SK-N-SH (cell line): ENCODE measurements around the gene KIF1C. TPM values are rescaled to one million over a fixed set of nuclear protein-coding genes. Genes with fewer than 3 reads are reported as not detected.
A peak's percentile ranks its signal among the peaks of the same experiment; 100 is the strongest.

Source experiments
- CTCF ChIA-PET: fragments of 300-600, 350-600 bp; formaldehyde crosslinking; extraction: SDS; loops from one replicate; lab custom pipeline; 2021; lab: Yijun Ruan, JAX
- POLR2A ChIA-PET: fragments of 350-600 bp; sonication (Branson Sonifier 250); formaldehyde crosslinking; extraction: SDS; loops from one replicate; lab custom pipeline; 2020; ENCODE audit warnings: antibody characterized with exemption, inconsistent platforms; lab: Yijun Ruan, JAX
- DNase-seq: peaks from one replicate; pipeline ENCODE4 v3.0.0; 2012
- H2AFZ ChIP-seq: fragments of 200-600 bp; sonication (generic); 2 replicates; pipeline ENCODE4 v1.8.1; 2016; ENCODE audit warnings: antibody characterized with exemption, mild to moderate bottlenecking, low read depth
- H3F3A ChIP-seq: fragments of 200-600 bp; sonication (generic); replicated peaks from 2 replicates; pipeline ENCODE3; 2016; ENCODE audit warnings: antibody characterized with exemption, mild to moderate bottlenecking; ENCODE audit not compliant: insufficient read depth
- H3K27ac ChIP-seq, 2 experiments: fragments of 200-500 bp in 1 of 2; fragments of 200-600 bp in 1 of 2; sonication (Bioruptor generic) in 1 of 2; sonication (generic), shearing (Covaris generic) in 1 of 2; 2 replicates each; pipeline versions ENCODE4 v1.5.1 to v1.6.1; 2014 to 2016; ENCODE audit warnings: low read depth in 2 of 2, inconsistent platforms in 1 of 2, low read length in 1 of 2, mild to moderate bottlenecking in 1 of 2, mixed read lengths in 1 of 2
- H3K27me3 ChIP-seq: fragments of 200-600 bp; sonication (generic), shearing (Covaris generic); 2 replicates; pipeline ENCODE4 v1.6.1; 2016; ENCODE audit warnings: mixed run types; ENCODE audit not compliant: insufficient read depth
- H3K36me3 ChIP-seq, 2 experiments: fragments of 200-500 bp in 1 of 2; fragments of 200-600 bp in 1 of 2; sonication (Bioruptor generic) in 1 of 2; sonication (generic) in 1 of 2; replicated peaks in 1 of 2; 2 replicates each; pipeline versions ENCODE3 to v1.5.1; 2014 to 2016; ENCODE audit warnings: low read length in 1 of 2, mild to moderate bottlenecking in 1 of 2; ENCODE audit not compliant: insufficient read depth in 2 of 2, control insufficient read depth in 1 of 2
- H3K4me1 ChIP-seq, 2 experiments: fragments of 200-500 bp in 1 of 2; fragments of 200-600 bp in 1 of 2; sonication (Bioruptor generic) in 1 of 2; sonication (generic), shearing (Covaris generic) in 1 of 2; 2 replicates each; pipeline versions ENCODE4 v1.5.1 to v1.6.1; 2014 to 2016; ENCODE audit warnings: low read depth in 1 of 2, low read length in 1 of 2, mixed run types in 1 of 2; ENCODE audit not compliant: insufficient read depth in 2 of 2, control insufficient read depth in 1 of 2
- H3K4me2 ChIP-seq: fragments of 200-600 bp; sonication (generic), shearing (Covaris generic); 2 replicates; pipeline ENCODE4 v1.6.1; 2017; ENCODE audit warnings: mixed run types
- H3K4me3 ChIP-seq, 2 experiments: fragments of 200-500 bp in 1 of 2; fragments of 200-600 bp in 1 of 2; sonication (Bioruptor generic) in 1 of 2; sonication (generic), shearing (Covaris generic) in 1 of 2; 2 replicates each; pipeline versions ENCODE4 v1.5.1 to v1.8.1; 2014 to 2016; ENCODE audit warnings: low read depth in 2 of 2, inconsistent platforms in 1 of 2, low read length in 1 of 2, mild to moderate bottlenecking in 1 of 2, mixed read lengths in 1 of 2, moderate library complexity in 1 of 2
- H3K79me2 ChIP-seq: fragments of 200-600 bp; sonication (generic); 2 replicates; pipeline ENCODE4 v1.8.1; 2017; ENCODE audit warnings: mild to moderate bottlenecking; ENCODE audit not compliant: insufficient read depth
- H3K9ac ChIP-seq: fragments of 200-600 bp; sonication (generic); 2 replicates; pipeline ENCODE4 v1.6.1; 2017; ENCODE audit warnings: mixed run types
- H3K9me2 ChIP-seq: fragments of 200-600 bp; sonication (generic); 2 replicates; pipeline ENCODE4 v1.6.1; 2017; ENCODE audit warnings: mixed run types
- H3K9me3 ChIP-seq: fragments of 200-600 bp; sonication (generic); 2 replicates; pipeline ENCODE4 v1.6.1; 2017; ENCODE audit warnings: mixed run types, mild to moderate bottlenecking, moderate library complexity
- H4K20me1 ChIP-seq: fragments of 200-600 bp; sonication (generic); 2 replicates; pipeline ENCODE4 v1.6.1; 2017; ENCODE audit warnings: mild to moderate bottlenecking, mixed run types; ENCODE audit not compliant: insufficient read depth
- EP300 ChIP-seq, 2 experiments: IDR thresholded peaks; 2 replicates each; pipeline versions ENCODE4 v1.4.0 to v1.6.1; 2012; ENCODE audit warnings: borderline replicate concordance in 1 of 2, low read depth in 1 of 2, low read length in 1 of 2
- FOSL2 ChIP-seq: IDR thresholded peaks from 2 replicates; pipeline ENCODE4 v1.4.0; 2012; ENCODE audit warnings: low read depth, mild to moderate bottlenecking, moderate library complexity, borderline replicate concordance
- FOXJ3 ChIP-seq: sonication (generic); formaldehyde crosslinking; IDR thresholded peaks from 2 replicates; pipeline ENCODE4 v1.5.1; 2020; ENCODE audit warnings: mild to moderate bottlenecking, missing genetic modification reagents
- MXI1 ChIP-seq: IDR thresholded peaks from 2 replicates; pipeline ENCODE4 v1.6.1; 2012; ENCODE audit warnings: mild to moderate bottlenecking, low read depth, low read length, improper control_type of control experiment
- PBX3 ChIP-seq: IDR thresholded peaks from 2 replicates; pipeline ENCODE4; 2012
- POLR2AphosphoS5 ChIP-seq: IDR thresholded peaks from 2 replicates; pipeline ENCODE4 v1.6.1; 2012; ENCODE audit warnings: low read depth, low read length
- RFX5 ChIP-seq: IDR thresholded peaks from 2 replicates; pipeline ENCODE4 v1.6.1; 2012; ENCODE audit warnings: mild to moderate bottlenecking, improper control_type of control experiment, low read length
- RXRA ChIP-seq: IDR thresholded peaks from 2 replicates; pipeline ENCODE4 v1.4.0; 2012; ENCODE audit warnings: low read depth, mild to moderate bottlenecking, borderline replicate concordance
- SIN3A ChIP-seq: IDR thresholded peaks from 2 replicates; pipeline ENCODE4 v1.6.1; 2012; ENCODE audit warnings: low read depth, mild to moderate bottlenecking, low read length, moderate library complexity, borderline replicate concordance
- SMC3 ChIP-seq: IDR thresholded peaks from 2 replicates; pipeline ENCODE4 v1.6.1; 2012; ENCODE audit warnings: low read depth, low read length, improper control_type of control experiment
- TAF1 ChIP-seq: IDR thresholded peaks from 2 replicates; pipeline ENCODE4 v1.6.1; 2012; ENCODE audit warnings: low read depth, mild to moderate bottlenecking, low read length, moderate library complexity, borderline replicate concordance
- TEAD4 ChIP-seq: IDR thresholded peaks from 2 replicates; pipeline ENCODE4 v1.4.0; 2012; ENCODE audit warnings: mild to moderate bottlenecking, borderline replicate concordance; ENCODE audit not compliant: insufficient read depth
- YY1 ChIP-seq: IDR thresholded peaks from 2 replicates; pipeline ENCODE4 v1.4.0; 2012; ENCODE audit warnings: low read depth, mild to moderate bottlenecking
- ZBTB33 ChIP-seq: IDR thresholded peaks from 2 replicates; pipeline ENCODE4 v1.4.0; 2012; ENCODE audit warnings: low read depth, borderline replicate concordance
- WGBS: methylation state at CpG from one replicate; pipeline ENCODE4 v1.1.6; 2017; ENCODE audit warnings: low lambda C conversion rate; 5-methylcytosine and 5-hydroxymethylcytosine counted together
- polyA plus RNA-seq, 3 experiments: library from polyadenylated mRNA; depleted of rRNA; stranded (reverse); fragments of >200 nt; gene quantifications; 2 replicates each; pipeline ENCODE4 v1.2.3, GENCODE V29; 2012
- TF ChIP-seq, protein P1 (sequence below): IDR thresholded peaks from 2 replicates; pipeline ENCODE4 v1.4.0; 2012; ENCODE audit warnings: low read depth
- TF ChIP-seq, protein P2 (sequence below): IDR thresholded peaks from 2 replicates; pipeline ENCODE4 v1.4.0; 2012; ENCODE audit warnings: low read depth, borderline replicate concordance

The KIF1C gene
- polyA plus RNA-seq, 1 of the 3 experiments (the other 2 are of a cell fraction), result 58.2 TPM

DNA sequence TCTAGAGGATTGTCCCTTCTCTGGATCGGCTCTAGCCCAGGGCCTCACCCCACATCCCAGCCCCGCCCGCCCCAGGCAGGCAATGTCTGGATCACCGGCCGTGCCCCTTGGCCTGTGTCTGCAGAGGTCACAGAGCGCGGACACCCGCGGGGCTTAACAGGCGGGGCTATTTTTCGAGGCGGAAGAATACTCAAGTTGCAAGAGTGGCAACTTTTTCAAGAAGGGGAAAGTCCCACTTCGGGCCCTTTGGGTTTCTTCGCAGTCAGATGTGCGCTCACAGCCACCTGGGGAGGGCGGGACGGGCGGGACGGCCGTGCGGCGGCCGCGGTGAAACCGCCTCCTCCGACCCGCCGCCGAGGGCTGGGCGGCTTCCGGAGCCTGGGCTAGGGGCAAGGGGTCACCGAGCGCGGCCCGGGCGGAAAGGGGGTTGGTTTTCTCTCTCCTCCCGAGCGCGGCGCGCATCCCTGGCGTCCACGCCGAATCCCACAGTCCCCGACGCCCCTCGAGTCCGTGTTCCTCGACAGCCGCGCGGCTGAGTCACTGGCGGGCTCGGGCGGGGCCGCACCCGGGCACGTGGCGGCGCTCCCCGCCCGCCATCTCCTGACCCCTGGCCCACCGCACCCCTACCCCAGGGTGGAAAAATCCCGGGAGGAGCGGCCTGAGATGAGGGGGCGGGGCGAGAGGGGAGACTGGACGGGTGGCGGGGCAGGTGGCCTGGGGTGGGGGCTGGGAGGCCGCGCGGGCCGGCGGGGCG is 48.3 kb upstream of the KIF1C start:
- POLR2A ChIA-PET, result interaction anchor here (1.3 to 6.7 kb wide), 4 partner anchors 9 to 48 kb away, joined by 5 to 56 read pairs (median 24); partner anchors contain the start of genes INCA1, KIF1C, RNF167 and SLC25A11
- H3F3A ChIP-seq, result peaks cover 56% of the 10 kb centered on the region
- peak overlapping the region; percentile 79 to 99 for H3K4me3 ChIP-seq
- CTCF ChIA-PET, result interaction anchor here (0.9 to 2.7 kb wide), 3 partner anchors 9 to 48 kb away, joined by 3 to 13 read pairs (median 3); partner anchors contain the start of genes INCA1, KIF1C, RNF167 and SLC25A11
- peaks cover 65% of the 10 kb centered on the region for H3K79me2 ChIP-seq
- peak overlapping the region; percentile 98 for H3K4me2 ChIP-seq
- peaks cover 21 to 25% of the 10 kb centered on the region in 2 experiments for H3K36me3 ChIP-seq
- no peaks in the 10 kb centered on the region for H3K9me3 ChIP-seq
- peak; percentile 64 for DNase-seq
- H4K20me1 ChIP-seq, result peaks cover 30% of the 10 kb centered on the region
- peak overlapping the region; percentile 99 for H3K9ac ChIP-seq
- WGBS, result 1% methylated on average over 27 of the region's 75 CpGs
- no peak for TF ChIP-seq TAF1
- TF ChIP-seq MXI1, result peak; percentile 60; the same call in 1 of the 2 replicates
- TF ChIP-seq EP300 (IDR thresholded peaks at IDR 0.05; ENCODE audit: borderline replicate concordance in 1 of 2, low read depth in 1 of 2, low read length in 1 of 2), result peak in 1 of 2 experiments; percentile 43; a peak in 2 of 4 replicates
- no peak; the same call in 1 of the 2 replicates for TF ChIP-seq RFX5
- peak; percentile 9; the same call in 1 of the 2 replicates for TF ChIP-seq TEAD4
- TF ChIP-seq SIN3A, result peak; percentile 46; the same call in 1 of the 2 replicates
- TF ChIP-seq FOSL2, result peak; percentile 12; the same call in 1 of the 2 replicates
- TF ChIP-seq, protein P1, sequence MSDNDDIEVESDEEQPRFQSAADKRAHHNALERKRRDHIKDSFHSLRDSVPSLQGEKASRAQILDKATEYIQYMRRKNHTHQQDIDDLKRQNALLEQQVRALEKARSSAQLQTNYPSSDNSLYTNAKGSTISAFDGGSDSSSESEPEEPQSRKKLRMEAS, result peak; percentile 85; the same call in 1 of the 2 replicates
- no peak for TF ChIP-seq POLR2AphosphoS5
- TF ChIP-seq, protein P2, sequence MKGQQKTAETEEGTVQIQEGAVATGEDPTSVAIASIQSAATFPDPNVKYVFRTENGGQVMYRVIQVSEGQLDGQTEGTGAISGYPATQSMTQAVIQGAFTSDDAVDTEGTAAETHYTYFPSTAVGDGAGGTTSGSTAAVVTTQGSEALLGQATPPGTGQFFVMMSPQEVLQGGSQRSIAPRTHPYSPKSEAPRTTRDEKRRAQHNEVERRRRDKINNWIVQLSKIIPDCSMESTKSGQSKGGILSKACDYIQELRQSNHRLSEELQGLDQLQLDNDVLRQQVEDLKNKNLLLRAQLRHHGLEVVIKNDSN, result peak; percentile 57; the same call in 1 of the 2 replicates
- peak overlapping the region; percentile 97 to 100 for H3K27ac ChIP-seq
- no peak overlapping the region for H2AFZ ChIP-seq
- no peaks in the 10 kb centered on the region for H3K9me2 ChIP-seq
- peaks cover 40 to 44% of the 10 kb centered on the region in 2 experiments for H3K4me1 ChIP-seq
- H3K27me3 ChIP-seq, result no peaks in the 10 kb centered on the region

- Histone ChIP-seq H4K20me1 (peaks cover 23% of the 10 kb centered on the region), H2AFZ (peak overlapping the region; percentile 57; the same call in 1 of the 2 replicates), H3K4me1 (peaks cover 36 to 37% of the 10 kb centered on the region in 2 experiments), H3K4me3 (peak overlapping the region; percentile 59 to 60), H3K36me3 (peaks cover 18% of the 10 kb centered on the region in 2 experiments), H3F3A (peaks cover 50% of the 10 kb centered on the region), H3K27ac (peak overlapping the region; percentile 97 to 100), H3K9ac (peak overlapping the region; percentile 83), H3K27me3 (no peaks in the 10 kb centered on the region), H3K79me2 (peaks cover 58% of the 10 kb centered on the region), H3K9me2 (no peaks in the 10 kb centered on the region), H3K9me3 (no peaks in the 10 kb centered on the region), H3K4me2 (peak overlapping the region; percentile 98)
- CTCF ChIA-PET, result interaction anchor here (1.9 to 2.7 kb wide), 4 partner anchors 16 to 41 kb away, joined by 6 to 13 read pairs (median 8); partner anchors contain the start of gene SPAG7
- POLR2A ChIA-PET, result interaction anchor here (4.6 to 6.7 kb wide), 2 partner anchors 10 to 17 kb away, joined by 16 to 56 read pairs; partner anchors contain the start of genes RNF167, SLC25A11 and SPAG7
- WGBS, result 5% methylated on average over 7 of the region's 52 CpGs
- peak; percentile 82 for DNase-seq
- 0 out of 4 replicates have a peak, but pooled peaks of 1 of the 2 experiments have one; percentile 4 for TF ChIP-seq EP300 (IDR thresholded peaks at IDR 0.05; ENCODE audit: borderline replicate concordance in 1 of 2, low read depth in 1 of 2, low read length in 1 of 2)
- peak; percentile 45 for TF ChIP-seq MXI1
- TF ChIP-seq POLR2AphosphoS5, result peak; percentile 42
- peak; percentile 47; the same call in 1 of the 2 replicates for TF ChIP-seq PBX3
- 0 out of 2 replicates have a peak, but pooled peaks have one; percentile 5 for TF ChIP-seq YY1
- TF ChIP-seq SMC3, result no peak
- TF ChIP-seq ZBTB33, result no peak
- 0 out of 2 replicates have a peak, but pooled peaks have one; percentile 22 for TF ChIP-seq RXRA
- 0 out of 2 replicates have a peak, but pooled peaks have one; percentile 35 for TF ChIP-seq FOXJ3 (CRISPR knock-in tag)
Observed at GRCh38 chr17:4950075-4950745, 47.5 kb upstream of the KIF1C start.
